Erythroblast (primary cell): Measurements from ENCODE around the gene TUFT1.

Experiments used
- DNase-seq, 2 experiments: peaks; one replicate each; lab custom pipeline; 2025; lab: John Stamatoyannopoulos, UW
- GATA1 ChIP-seq: IDR thresholded peaks from 2 replicates; pipeline ENCODE4 v1.6.1; 2011; ENCODE audit warnings: low read depth, mild to moderate bottlenecking, control low read depth, low read length, moderate library complexity
- POLR2A ChIP-seq: IDR thresholded peaks from 2 replicates; pipeline ENCODE4 v1.6.1; 2011; ENCODE audit warnings: mild to moderate bottlenecking, low read length

TUFT1 gene

GRCh38 chr1:151585622-151586021 is 45.5 kb downstream of the TUFT1 start:
- TF ChIP-seq GATA1 (no peak), POLR2A (no peak)
- no peak for DNase-seq

GRCh38 chr1:151590961-151591360 is 50.9 kb downstream of the TUFT1 start:
- TF ChIP-seq GATA1 = no peak
- TF ChIP-seq POLR2A = no peak
- no peak for DNase-seq

- TF ChIP-seq POLR2A = no peak
- no peak for TF ChIP-seq GATA1
- DNase-seq = no peak
These were observed 53.6 kb downstream of the TUFT1 start for GRCh38 chr1:151593730-151594129.

- peak; percentile 74 to 89 for DNase-seq
- TF ChIP-seq POLR2A (no peak), GATA1 (no peak)
These were observed 54.1 kb downstream of the TUFT1 start for GRCh38 chr1:151594143-151594625.

DNA sequence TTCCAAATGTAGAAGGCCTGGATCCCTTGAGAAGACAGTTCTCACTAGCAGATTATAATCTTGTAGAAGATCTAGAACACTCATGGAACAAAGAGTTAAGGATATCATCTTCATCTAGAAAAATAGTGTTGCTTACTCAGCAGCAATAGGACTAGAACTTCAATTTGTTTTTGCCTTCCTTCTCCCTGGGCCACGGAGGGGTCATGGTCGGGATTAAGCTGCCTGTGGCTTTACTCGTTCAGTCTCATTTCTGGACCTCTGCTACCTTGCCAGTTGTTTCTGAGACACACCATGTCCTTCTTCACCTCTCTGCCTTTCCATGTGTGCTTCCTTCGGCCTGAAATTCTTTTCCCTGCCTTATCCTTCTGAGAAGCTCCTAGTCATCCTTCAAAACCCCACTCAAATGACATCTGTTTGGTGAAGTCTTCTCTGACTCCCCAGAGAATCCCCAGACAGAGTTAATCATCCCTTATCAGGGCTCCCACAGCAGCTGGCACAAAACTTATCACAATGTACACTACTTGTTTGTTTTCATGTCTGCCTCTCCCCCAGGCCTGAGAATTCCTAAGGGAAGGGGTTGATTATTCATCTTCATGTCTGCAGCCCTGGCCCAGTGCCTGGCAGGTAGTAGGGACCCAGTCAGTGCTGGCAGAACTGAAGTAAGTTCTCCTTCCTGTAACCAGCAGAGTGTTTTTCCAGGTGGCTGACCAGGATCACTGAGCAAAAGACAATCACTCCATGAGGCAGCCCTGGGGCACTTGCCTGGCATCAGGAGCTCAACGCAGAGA is 56.3 kb downstream of the TUFT1 start:
- peak; percentile 75 to 84 for DNase-seq

GRCh38 chr1:151602550-151602949 is 62.4 kb downstream of the TUFT1 start:
- peak; percentile 18 for DNase-seq

More for the DNA sequence above, 56.3 kb downstream of the TUFT1 start:
- no peak for TF ChIP-seq POLR2A
- peak; percentile 17 for TF ChIP-seq GATA1

GRCh38 chr1:151604291-151604690 is 64.2 kb downstream of the TUFT1 start:
- no peak for DNase-seq
- TF ChIP-seq GATA1 = no peak

DNA sequence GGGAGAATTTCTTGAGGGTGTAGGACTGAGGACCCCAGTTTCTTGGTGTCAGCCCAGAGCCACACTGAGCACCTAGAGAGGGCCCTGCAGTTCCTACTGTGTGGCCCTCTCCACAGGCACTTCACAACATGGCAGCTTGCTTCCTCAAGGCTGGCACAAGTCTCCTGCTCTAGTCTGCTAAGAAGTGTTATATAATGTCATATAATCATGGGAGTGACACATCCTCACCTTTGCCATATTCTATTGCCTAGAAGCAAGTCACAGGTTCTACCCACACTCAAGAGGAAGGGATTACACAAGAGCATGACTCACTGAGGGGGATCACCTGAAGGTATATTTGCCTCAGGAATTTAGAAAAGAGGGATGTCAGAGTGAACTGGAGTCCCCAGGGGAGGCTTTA is 66.3 kb downstream of the TUFT1 start:
- DNase-seq = no peak
- no peak for TF ChIP-seq POLR2A

DNA sequence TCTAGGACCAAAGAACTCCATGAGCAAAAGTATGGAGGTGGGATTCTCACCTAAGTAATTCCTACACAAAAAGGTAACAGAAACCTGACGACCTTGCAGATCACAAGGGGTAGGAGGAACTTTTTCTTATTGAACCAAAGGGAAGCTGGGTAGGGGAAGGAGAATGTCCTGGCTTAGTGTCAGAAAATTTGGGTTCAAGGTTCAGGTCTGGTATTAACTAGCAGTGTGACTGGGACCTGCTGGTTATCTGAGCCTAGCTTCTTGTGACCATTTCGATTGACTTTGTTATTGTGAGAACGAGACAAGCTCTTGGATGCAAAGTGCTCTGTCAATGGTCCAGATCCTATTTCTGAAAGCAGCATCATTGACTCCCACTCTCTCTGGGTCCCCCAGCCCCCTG is 66.7 kb downstream of the TUFT1 start:
- DNase-seq = no peak
- TF ChIP-seq GATA1 (no peak), POLR2A (no peak)

GRCh38 chr1:151610142-151610541 is 70.0 kb downstream of the TUFT1 start:
- TF ChIP-seq GATA1 (no peak), POLR2A (no peak)
- DNase-seq = no peak

GRCh38 chr1:151611288-151611790 is 71.2 kb downstream of the TUFT1 start:
- TF ChIP-seq POLR2A = no peak
- no peak for TF ChIP-seq GATA1
- peak; percentile 75 to 81 for DNase-seq

DNA sequence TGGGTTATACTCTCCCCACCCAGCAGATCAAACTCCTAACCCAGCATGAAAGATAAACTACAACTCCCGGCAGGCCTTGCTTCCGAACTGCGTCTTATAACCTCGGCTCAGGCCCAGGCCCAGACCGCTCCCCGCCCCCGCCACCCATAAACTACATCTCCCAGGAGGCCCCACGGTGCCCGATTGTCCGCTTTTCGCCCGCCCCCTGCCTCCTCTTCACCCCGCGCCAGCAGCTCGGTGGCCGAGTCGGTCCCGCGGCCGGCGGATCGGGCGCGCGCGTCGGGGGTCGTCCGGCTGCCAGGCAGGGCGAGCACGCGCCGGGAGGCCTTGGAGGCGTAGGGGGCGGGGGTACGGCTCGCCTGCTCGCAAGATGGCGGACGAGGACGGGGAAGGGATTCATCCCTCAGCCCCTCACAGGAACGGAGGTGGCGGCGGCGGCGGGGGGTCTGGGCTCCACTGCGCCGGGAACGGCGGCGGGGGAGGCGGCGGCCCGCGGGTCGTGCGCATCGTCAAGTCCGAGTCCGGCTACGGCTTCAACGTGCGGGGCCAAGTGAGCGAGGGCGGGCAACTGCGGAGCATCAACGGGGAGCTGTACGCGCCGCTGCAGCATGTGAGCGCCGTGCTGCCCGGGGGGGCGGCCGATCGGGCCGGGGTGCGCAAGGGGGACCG is 71.9 kb downstream of the TUFT1 start, which contains the start of gene SNX27:
SNX27 (plus strand) TSS at position 219 of the 669 bp plus-strand sequence; CDS start at position 371, 152 bp downstream.
- TF ChIP-seq POLR2A (peak; percentile 33), GATA1 (no peak)
- DNase-seq = peak; percentile 93 to 95

- DNase-seq = peak; percentile 48 to 61
- TF ChIP-seq GATA1 (no peak), POLR2A (no peak)
These were observed 72.6 kb downstream of the TUFT1 start for GRCh38 chr1:151612501-151613281.

DNA sequence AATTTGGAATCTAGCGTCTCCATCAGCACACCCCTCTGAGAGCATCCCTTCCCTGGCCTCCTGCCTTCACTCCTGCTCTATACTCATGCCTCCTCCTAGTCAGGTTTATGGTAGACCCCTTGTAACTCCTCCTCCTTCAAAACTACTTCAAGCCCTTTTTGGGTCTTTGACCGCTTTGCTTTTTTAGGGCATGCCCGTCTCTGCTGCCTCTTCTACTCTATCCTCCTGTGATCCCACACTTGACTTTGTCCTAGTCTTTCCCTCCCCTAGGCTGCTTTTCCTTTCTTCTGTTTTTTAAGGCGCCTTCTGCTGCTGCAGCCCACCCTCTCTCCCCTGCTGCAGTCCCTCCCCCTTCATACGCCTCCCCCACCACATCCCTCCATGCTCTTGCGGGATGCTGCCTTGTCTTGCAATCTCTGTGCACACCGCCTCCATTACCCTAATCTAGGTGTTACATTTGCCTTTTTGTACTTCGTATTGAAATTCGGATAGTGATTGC is 73.2 kb downstream of the TUFT1 start:
- TF ChIP-seq POLR2A (no peak), GATA1 (no peak)
- DNase-seq = no peak
